IPS-NIHi11 (cell line): Measurements from ENCODE around the gene CDC42BPA.
A peak's percentile ranks its signal among the peaks of the same experiment; 100 is the strongest.

Experiments used
- DNase-seq: peaks from one replicate; pipeline ENCODE4 v3.0.0; 2012; ENCODE audit warnings: mixed read lengths, low spot score

The CDC42BPA gene

GRCh38 chr1:227335242-227336020, 17.1 kb upstream of the CDC42BPA start:
- no peak for DNase-seq

- no peak for DNase-seq
Observed at GRCh38 chr1:227333423-227333822, 15.1 kb upstream of the CDC42BPA start.

GRCh38 chr1:227330279-227331076, 12.2 kb upstream of the CDC42BPA start:
- no peak for DNase-seq

- no peak for DNase-seq
Observed at GRCh38 chr1:227328405-227329019, 10.2 kb upstream of the CDC42BPA start.

GRCh38 chr1:227325156-227325555, 6.9 kb upstream of the CDC42BPA start:
- DNase-seq: no peak

- no peak for DNase-seq
Observed at GRCh38 chr1:227323967-227324268, 5.6 kb upstream of the CDC42BPA start.

GRCh38 chr1:227323171-227323966, 5.1 kb upstream of the CDC42BPA start:
- no peak for DNase-seq

- peak; percentile 29 for DNase-seq
Observed at GRCh38 chr1:227322376-227322775, 4.1 kb upstream of the CDC42BPA start.

GRCh38 chr1:227321035-227321434, 2.7 kb upstream of the CDC42BPA start:
- no peak for DNase-seq

GRCh38 chr1:227320476-227320875, 2.2 kb upstream of the CDC42BPA start:
- DNase-seq: no peak

- peak; percentile 81 for DNase-seq
Observed at GRCh38 chr1:227318853-227319607, 738 bp upstream of the CDC42BPA start.

- peak; percentile 78 for DNase-seq
Observed at GRCh38 chr1:227317523-227318015, 723 bp downstream of the CDC42BPA start.

- no peak for DNase-seq
Observed at GRCh38 chr1:227317011-227317451, 1.3 kb downstream of the CDC42BPA start.

GRCh38 chr1:227316456-227316855, 1.8 kb downstream of the CDC42BPA start:
- DNase-seq: no peak

- DNase-seq: no peak
Observed at GRCh38 chr1:227315629-227316346, 2.5 kb downstream of the CDC42BPA start.

- DNase-seq: no peak
Observed at GRCh38 chr1:227314014-227314848, 4.1 kb downstream of the CDC42BPA start.

- DNase-seq: no peak
Observed at GRCh38 chr1:227312361-227313025, 5.8 kb downstream of the CDC42BPA start.

- no peak for DNase-seq
Observed at GRCh38 chr1:227311389-227312001, 6.8 kb downstream of the CDC42BPA start.
